H9 (cell line): ENCODE measurements around the gene RRH. TPM values are rescaled to one million over a fixed set of nuclear protein-coding genes. Genes with fewer than 3 reads are reported as not detected.

Experiments
- DNase-seq: peaks from one replicate; pipeline ENCODE4 v3.0.0-alpha.2; 2017
- H2AFZ ChIP-seq: one replicate; pipeline ENCODE4 v1.6.1; 2013; ENCODE audit warnings: mild to moderate bottlenecking, low read length, control low read depth, moderate library complexity
- H2AK5ac ChIP-seq: 2 replicates; pipeline ENCODE4 v1.6.1; 2013; ENCODE audit warnings: low read length, control low read depth, mixed read lengths; ENCODE audit not compliant: insufficient read length
- H2BK120ac ChIP-seq: one replicate; pipeline ENCODE4 v1.6.1; 2013; ENCODE audit warnings: low read depth, mild to moderate bottlenecking, low read length, control low read depth, inconsistent platforms; ENCODE audit not compliant: poor library complexity, severe bottlenecking
- H2BK12ac ChIP-seq: 2 replicates; pipeline ENCODE4 v1.6.1; 2013; ENCODE audit warnings: low read length, control low read depth, mixed read lengths, low read depth; ENCODE audit not compliant: insufficient read length
- H2BK15ac ChIP-seq: 2 replicates; pipeline ENCODE4 v1.6.1; 2013; ENCODE audit warnings: low read depth, low read length, control low read depth
- H2BK20ac ChIP-seq: one replicate; pipeline ENCODE4 v1.6.1; 2013; ENCODE audit warnings: low read depth, mild to moderate bottlenecking, low read length, control low read depth, inconsistent platforms; ENCODE audit not compliant: poor library complexity, severe bottlenecking
- H2BK5ac ChIP-seq: 2 replicates; pipeline ENCODE4 v1.6.1; 2013; ENCODE audit warnings: low read length, control low read depth, mixed read lengths; ENCODE audit not compliant: insufficient read length
- H3K14ac ChIP-seq: 2 replicates; pipeline ENCODE4 v1.6.1; 2013; ENCODE audit warnings: low read length, control low read depth; ENCODE audit not compliant: insufficient read depth
- H3K18ac ChIP-seq: 2 replicates; pipeline ENCODE4 v1.6.1; 2013; ENCODE audit warnings: low read depth, mild to moderate bottlenecking, mixed read lengths, low read length, control low read depth; ENCODE audit not compliant: insufficient read length
- H3K23ac ChIP-seq: 2 replicates; pipeline ENCODE4 v1.6.1; 2013; ENCODE audit warnings: low read length, control low read depth, mixed read lengths, low read depth; ENCODE audit not compliant: insufficient read length
- H3K23me2 ChIP-seq: 2 replicates; pipeline ENCODE4 v1.6.1; 2013; ENCODE audit warnings: low read depth, mild to moderate bottlenecking, mixed read lengths, low read length, control low read depth; ENCODE audit not compliant: insufficient read length, poor library complexity, severe bottlenecking
- H3K27ac ChIP-seq: 2 replicates; pipeline ENCODE4 v1.5.1; 2013; ENCODE audit warnings: low read length, control low read depth, mixed read lengths, low read depth; ENCODE audit not compliant: insufficient read length
- H3K27me3 ChIP-seq: 2 replicates; pipeline ENCODE4 v1.6.1; 2013; ENCODE audit warnings: low read length, control low read depth, inconsistent platforms; ENCODE audit not compliant: insufficient read depth
- H3K4ac ChIP-seq: 2 replicates; pipeline ENCODE4 v1.6.1; 2013; ENCODE audit warnings: low read depth, mild to moderate bottlenecking, control low read depth, inconsistent platforms, low read length, moderate library complexity
- H3K4me1 ChIP-seq: 2 replicates; pipeline ENCODE4 v1.6.1; 2013; ENCODE audit warnings: low read length, control low read depth, inconsistent platforms; ENCODE audit not compliant: insufficient read depth
- H3K4me2 ChIP-seq: 2 replicates; pipeline ENCODE4 v1.6.1; 2013; ENCODE audit warnings: low read length, control low read depth, mixed read lengths; ENCODE audit not compliant: insufficient read length, insufficient read depth
- H3K56ac ChIP-seq: 2 replicates; pipeline ENCODE4 v1.6.1; 2013; ENCODE audit warnings: low read depth, mild to moderate bottlenecking, mixed read lengths, low read length, control low read depth; ENCODE audit not compliant: insufficient read length
- H3K79me1 ChIP-seq: 2 replicates; pipeline ENCODE4 v1.6.1; 2013; ENCODE audit warnings: low read depth, mild to moderate bottlenecking, moderate library complexity, low read length, control low read depth, inconsistent platforms; ENCODE audit not compliant: insufficient read depth, poor library complexity, severe bottlenecking
- H3K79me2 ChIP-seq: 2 replicates; pipeline ENCODE4 v1.6.1; 2013; ENCODE audit warnings: low read length, control low read depth, inconsistent platforms; ENCODE audit not compliant: insufficient read depth
- H3K9ac ChIP-seq: 2 replicates; pipeline ENCODE4 v1.6.1; 2013; ENCODE audit warnings: low read length, control low read depth, mixed read lengths; ENCODE audit not compliant: insufficient read length; ENCODE audit errors: extremely low read depth
- H3K9me3 ChIP-seq: one replicate; pipeline ENCODE4 v1.6.1; 2013; ENCODE audit warnings: low read depth, low read length, inconsistent platforms; ENCODE audit not compliant: control insufficient read depth
- H3T11ph ChIP-seq: one replicate; pipeline ENCODE4 v1.6.1; 2013; ENCODE audit warnings: mild to moderate bottlenecking, low read length, control low read depth, inconsistent platforms
- H4K20me1 ChIP-seq: one replicate; pipeline ENCODE4 v1.6.1; 2013; ENCODE audit not compliant: control insufficient read depth, insufficient read length, insufficient read depth
- H4K5ac ChIP-seq: 2 replicates; pipeline ENCODE4 v1.6.1; 2013; ENCODE audit warnings: low read depth, mild to moderate bottlenecking, mixed read lengths, low read length, control low read depth; ENCODE audit not compliant: insufficient read length
- H4K8ac ChIP-seq: replicated peaks from 2 replicates; pipeline ENCODE4 v1.6.1; 2013; ENCODE audit warnings: low read length, control low read depth, mixed read lengths, low read depth; ENCODE audit not compliant: insufficient read length
- H4K91ac ChIP-seq: 2 replicates; pipeline ENCODE4 v1.6.1; 2013; ENCODE audit warnings: low read depth, mild to moderate bottlenecking, moderate library complexity, mixed read lengths, low read length, control low read depth; ENCODE audit not compliant: insufficient read length
- H3K27ac Mint-ChIP-seq, 3 experiments: 2 replicates in 2 of 3; 3 replicates in 1 of 3; pipeline ENCODE4 v1.8.0; 2020 to 2021; ENCODE audit warnings: mixed read lengths in 3 of 3, mild to moderate bottlenecking in 1 of 3, moderate library complexity in 1 of 3
- H3K27me3 Mint-ChIP-seq: 2 replicates; pipeline ENCODE4 v1.8.0; 2021; ENCODE audit warnings: low read depth, mild to moderate bottlenecking, moderate library complexity, mixed read lengths
- H3K36me3 Mint-ChIP-seq, 3 experiments: 2 replicates in 2 of 3; 3 replicates in 1 of 3; pipeline ENCODE4 v1.8.0; 2020 to 2021; ENCODE audit warnings: low read depth in 3 of 3, mixed read lengths in 3 of 3; ENCODE audit not compliant: insufficient read depth in 1 of 3
- H3K4me1 Mint-ChIP-seq, 2 experiments: 2 replicates each; pipeline ENCODE4 v1.8.0; 2020; ENCODE audit warnings: mixed read lengths in 2 of 2
- H3K4me3 Mint-ChIP-seq, 2 experiments: 2 replicates in 1 of 2; 3 replicates in 1 of 2; pipeline ENCODE4 v1.8.0; 2020 to 2021; ENCODE audit warnings: mild to moderate bottlenecking in 2 of 2, mixed read lengths in 2 of 2, moderate library complexity in 1 of 2
- H3K9me3 Mint-ChIP-seq, 2 experiments: 2 replicates in 1 of 2; 3 replicates in 1 of 2; pipeline ENCODE4 v1.8.0; 2020; ENCODE audit warnings: mild to moderate bottlenecking in 2 of 2, mixed read lengths in 2 of 2, moderate library complexity in 1 of 2
- CTCF ChIP-seq: fragments of 200-600 bp; sonication (generic); conservative IDR thresholded peaks from 3 replicates; pipeline ENCODE4 v1.8.0; 2021; ENCODE audit warnings: antibody characterized with exemption, mild to moderate bottlenecking
- WGBS: extraction: QIAGEN DNeasy Blood & Tissue Kit; methylation state at CpG from one replicate; pipeline ENCODE4 v1.1.7; 2013; ENCODE audit warnings: missing lambda C conversion rate, low lambda C conversion rate, mixed read lengths; ENCODE audit not compliant: insufficient read length; ENCODE audit errors: extremely low coverage; 5-methylcytosine and 5-hydroxymethylcytosine counted together
- total RNA-seq: library from RNA; stranded (reverse); gene quantifications from 2 replicates; pipeline ENCODE4 v1.2.1, GENCODE V29; 2021

RRH gene
- total RNA-seq, 1 experiment from 2014 or later = not detected

DNA sequence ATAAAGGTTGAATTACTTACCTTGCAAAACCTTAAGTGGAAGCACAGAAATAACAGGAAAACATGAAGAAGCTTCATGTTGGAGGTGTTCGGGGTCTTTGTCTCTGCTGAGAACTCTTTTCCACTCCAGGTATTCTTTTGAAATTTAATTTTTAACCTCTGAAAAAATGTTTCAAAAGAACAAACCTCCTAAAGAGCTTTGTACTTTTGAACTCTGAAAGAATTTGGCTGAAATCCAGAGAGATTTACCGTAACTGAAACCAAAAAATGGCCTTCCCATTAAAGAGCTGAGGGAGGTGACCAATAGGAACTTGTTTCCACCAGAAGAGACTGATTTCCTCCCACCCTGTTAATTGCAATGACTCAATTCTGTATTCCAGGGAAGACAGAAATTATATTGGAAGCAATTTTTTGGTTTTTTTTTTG, 25.9 kb upstream of the RRH start, which contains the start of gene CFI:
CFI (minus strand) TSS at position 105 of the 425 bp plus-strand sequence; CDS start at position 77, 28 bp downstream.
- Histone ChIP-seq H4K91ac (no peak within 1 kb of the TSS), H2AFZ (no peak within 1 kb of the TSS), H3K9ac (no peak within 1 kb of the TSS), H3T11ph (no peak within 1 kb of the TSS), H3K4me1 (no peaks in the 10 kb centered on the region), H3K56ac (no peak within 1 kb of the TSS), H4K20me1 (no peaks in the 10 kb centered on the region), H4K5ac (no peak within 1 kb of the TSS), H3K27ac (no peak within 1 kb of the TSS), H3K9me3 (no peaks in the 10 kb centered on the region), H3K14ac (no peak within 1 kb of the TSS), H3K27me3 (no peaks in the 10 kb centered on the region), H2BK20ac (no peak within 1 kb of the TSS), H2BK5ac (no peak within 1 kb of the TSS), H3K23me2 (no peaks in the 10 kb centered on the region), H3K79me1 (no peaks in the 10 kb centered on the region), H3K18ac (no peak within 1 kb of the TSS), H3K4ac (no peak within 1 kb of the TSS), H2BK120ac (no peak within 1 kb of the TSS), H2BK15ac (no peak within 1 kb of the TSS), H2AK5ac (no peak within 1 kb of the TSS), H3K23ac (no peak within 1 kb of the TSS), H3K79me2 (no peaks in the 10 kb centered on the region), H4K8ac (no peak within 1 kb of the TSS), H3K4me2 (no peak within 1 kb of the TSS), H2BK12ac (no peak within 1 kb of the TSS)
- H3K4me1 Mint-ChIP-seq = no peaks in the 10 kb centered on the region
- TF ChIP-seq CTCF = no peak
- H3K9me3 Mint-ChIP-seq = no peaks in the 10 kb centered on the region; a peak in 2 of 5 replicates
- no peak within 1 kb of the TSS for H3K4me3 Mint-ChIP-seq
- no peak within 1 kb of the TSS for H3K27ac Mint-ChIP-seq
- H3K36me3 Mint-ChIP-seq = no peaks in the 10 kb centered on the region; a peak in 1 of 7 replicates
- no peaks in the 10 kb centered on the region for H3K27me3 Mint-ChIP-seq
- DNase-seq = no peak
- no CpG with 5 or more reads among the region's 2 CpGs for WGBS
